ENCODE measurements around the gene MPC1L.

Gene MPC1L

DNA sequence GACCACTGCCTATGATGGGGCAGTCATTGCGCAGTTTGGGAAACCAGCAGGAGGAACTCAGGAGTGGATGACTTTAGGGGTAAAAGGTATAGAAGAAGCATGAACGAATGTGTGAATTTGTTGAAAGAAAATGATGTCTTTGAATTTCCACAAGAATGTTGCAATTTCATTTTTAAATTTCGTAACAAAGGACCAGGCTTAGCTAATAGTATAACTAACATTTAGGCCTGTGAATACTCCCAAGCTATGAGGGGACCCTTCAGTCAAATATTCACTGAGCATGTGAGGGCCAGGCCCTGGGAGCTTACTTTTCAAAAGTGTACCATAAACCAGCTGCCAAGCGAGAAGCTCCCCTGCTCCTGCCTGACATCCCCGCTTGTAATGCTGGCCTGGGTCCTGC lies 5.3 kb downstream of the MPC1L start:
- no peak for DNase-seq (ENCODE audit: low read depth, low spot score)

DNA sequence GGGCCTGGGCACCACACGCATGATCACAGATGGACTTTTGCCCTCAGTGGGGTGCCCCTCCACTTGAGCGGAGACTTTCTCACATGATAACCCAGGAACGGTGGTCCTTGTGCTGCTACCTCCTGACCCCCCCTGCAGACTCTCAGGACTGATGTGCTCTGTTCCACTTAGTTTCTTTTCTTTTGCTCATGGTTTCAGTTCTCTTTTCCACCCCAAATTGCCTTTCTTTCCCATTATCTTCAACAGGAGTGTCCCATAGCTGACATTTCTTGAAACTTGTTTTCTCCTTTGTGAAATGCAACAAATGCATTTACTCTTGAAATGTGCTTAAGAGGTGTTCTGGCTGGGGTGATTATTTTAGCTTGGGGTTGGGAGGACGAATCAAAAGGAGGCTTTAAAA lies 9.0 kb downstream of the MPC1L start:
- DNase-seq (ENCODE audit: low read depth, low spot score), result no peak

DNA sequence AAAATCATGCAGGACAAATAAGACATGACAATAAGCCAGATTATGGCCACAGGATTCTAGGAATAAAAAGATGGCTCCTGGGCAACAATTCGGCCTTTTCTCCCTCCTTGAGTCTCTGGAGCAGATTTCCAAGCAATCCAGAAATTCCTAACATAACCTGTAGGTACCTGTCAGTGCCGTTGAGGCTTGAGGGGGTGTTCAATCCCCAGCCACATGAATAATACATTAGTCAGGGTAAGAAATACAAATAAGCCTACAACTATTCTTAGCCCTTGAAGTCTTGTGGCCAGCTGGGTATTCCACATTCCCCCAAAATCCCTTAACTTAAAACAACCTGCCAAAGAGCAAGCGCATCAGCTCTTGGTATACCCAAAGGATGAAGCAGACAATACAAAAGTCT lies 14.5 kb downstream of the MPC1L start:
- DNase-seq (ENCODE audit: low read depth, low spot score), result no peak

GRCh38 chrX:40644176-40644575 lies 20.9 kb downstream of the MPC1L start:
- DNase-seq (ENCODE audit: low read depth, low spot score), result no peak

DNA sequence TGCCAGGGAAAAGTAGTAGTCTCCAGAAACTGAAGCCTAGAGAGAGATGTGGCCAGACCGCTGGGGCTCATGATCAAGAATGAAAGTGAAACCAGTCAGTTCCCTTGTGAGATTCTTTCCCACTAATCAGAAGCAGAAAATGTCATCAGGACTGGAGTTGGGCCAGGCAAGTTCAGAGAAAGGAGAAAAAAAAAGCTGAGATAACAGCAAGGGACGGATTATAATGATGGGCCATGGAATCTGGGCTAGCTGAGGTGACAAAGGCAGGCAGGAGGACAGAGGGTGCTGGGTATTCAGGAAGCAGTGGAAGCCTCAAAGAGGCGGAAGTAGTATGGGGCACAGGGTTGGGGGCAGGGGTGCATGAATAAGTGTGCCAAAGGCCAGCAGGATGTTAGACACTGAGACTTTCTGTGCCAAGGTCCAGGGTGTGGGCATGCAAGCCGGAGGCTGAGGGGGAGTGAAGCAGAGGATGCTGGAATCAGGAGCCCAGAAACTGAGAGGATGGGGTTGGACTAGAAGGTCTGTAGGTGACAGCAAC lies 21.7 kb downstream of the MPC1L start:
- no peak for DNase-seq (ENCODE audit: low read depth, low spot score)

GRCh38 chrX:40646489-40647306 lies 23.5 kb downstream of the MPC1L start:
- no peak for DNase-seq (ENCODE audit: low read depth, low spot score)

DNA sequence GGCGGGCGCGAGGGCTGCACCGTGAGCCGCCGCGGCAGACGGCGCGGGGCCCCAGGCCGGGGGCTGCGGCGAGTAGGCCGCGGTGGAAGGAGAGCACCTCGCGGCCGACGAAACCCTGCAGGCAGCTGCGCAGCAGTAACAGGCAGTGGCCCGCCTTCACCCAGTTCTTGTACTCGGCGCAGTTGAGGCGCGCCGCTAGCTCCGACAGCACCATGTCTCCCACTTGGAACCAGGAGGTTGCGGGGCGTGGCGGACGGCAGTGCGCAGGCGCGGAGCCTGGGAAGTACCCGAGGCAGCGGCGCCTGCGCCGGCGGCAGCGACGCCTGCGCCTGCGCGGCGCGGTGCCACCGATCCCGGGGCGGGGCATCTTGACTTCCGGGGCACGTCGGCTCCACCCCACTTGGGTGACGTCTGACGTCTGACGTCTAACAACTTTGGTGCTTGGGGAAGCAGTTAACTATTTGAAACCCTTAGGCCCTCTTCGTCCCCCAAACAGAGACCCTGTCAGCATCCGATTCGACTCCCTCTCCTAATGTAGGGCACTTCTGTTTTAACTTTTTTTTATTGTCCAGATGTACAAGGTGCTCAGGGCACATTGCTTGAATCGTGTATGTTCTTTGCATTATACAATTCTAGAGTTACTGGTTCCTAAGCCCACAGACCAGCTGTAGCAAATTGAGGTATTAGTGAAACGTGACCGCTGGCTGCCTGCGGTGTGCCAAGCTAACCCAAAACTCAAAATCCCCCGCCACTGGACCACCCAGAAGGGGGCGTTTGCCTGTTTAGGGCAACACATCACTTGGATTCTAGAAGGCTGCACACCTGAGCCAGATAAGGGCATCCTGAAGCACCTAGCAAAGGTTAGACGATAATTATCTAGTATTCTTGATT lies 24.3 kb downstream of the MPC1L start, which contains the start of gene CXorf38:
Gene CXorf38 (minus strand): TSS at position 255 of the 891 bp plus-strand sequence. CDS start 41 bp downstream, at position 214.
- DNase-seq (ENCODE audit: low read depth, low spot score), result peak; percentile 46

DNA sequence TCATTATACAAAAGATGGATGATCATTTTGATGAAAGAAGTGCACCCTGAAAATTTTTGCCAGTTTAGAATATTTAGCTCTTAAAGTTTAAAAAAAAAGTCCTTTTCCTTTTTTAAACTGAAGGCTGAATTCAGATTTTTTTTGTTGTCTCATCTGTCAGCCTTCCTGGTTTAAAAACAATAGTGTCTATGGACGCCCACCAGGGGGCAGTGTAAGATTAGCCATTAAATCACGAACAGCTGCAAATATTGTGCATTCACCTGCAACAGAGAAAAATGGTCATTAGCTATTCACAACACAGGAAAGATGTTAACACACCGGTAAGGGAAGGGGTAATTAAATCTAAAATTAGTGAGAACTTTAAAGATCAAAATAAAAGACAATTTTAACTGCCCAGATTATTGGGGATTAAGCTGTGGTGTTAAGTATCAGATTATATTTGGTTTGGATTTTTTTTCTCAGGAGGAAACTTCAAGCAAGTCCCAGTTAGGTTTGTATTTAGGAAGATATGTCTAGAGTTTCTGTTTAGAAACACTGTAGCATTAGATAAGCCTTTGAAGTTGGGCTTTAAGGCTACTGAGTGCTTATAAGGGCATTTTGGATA lies 28.5 kb downstream of the MPC1L start:
- no peak for DNase-seq (ENCODE audit: low read depth, low spot score)

DNA sequence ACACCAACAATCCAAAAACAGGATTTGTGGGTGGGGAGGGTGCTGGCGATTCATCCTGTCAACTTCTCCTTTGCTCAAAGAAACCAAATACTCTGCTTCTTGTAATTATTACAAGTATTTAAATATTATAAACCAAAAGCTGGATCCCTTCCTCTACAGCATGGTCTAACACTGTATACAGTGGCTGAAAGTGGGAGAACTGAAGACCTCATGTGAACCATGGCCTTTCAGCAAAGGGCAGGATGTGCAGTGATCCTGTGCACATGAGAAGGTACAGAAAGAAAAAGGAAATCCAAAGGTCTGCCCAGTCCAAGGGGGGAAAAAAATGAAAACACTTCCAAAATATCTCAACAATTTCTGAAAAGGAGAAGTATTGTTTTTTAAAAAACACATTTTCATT lies 29.4 kb downstream of the MPC1L start:
- DNase-seq (ENCODE audit: low read depth, low spot score), result no peak

DNA sequence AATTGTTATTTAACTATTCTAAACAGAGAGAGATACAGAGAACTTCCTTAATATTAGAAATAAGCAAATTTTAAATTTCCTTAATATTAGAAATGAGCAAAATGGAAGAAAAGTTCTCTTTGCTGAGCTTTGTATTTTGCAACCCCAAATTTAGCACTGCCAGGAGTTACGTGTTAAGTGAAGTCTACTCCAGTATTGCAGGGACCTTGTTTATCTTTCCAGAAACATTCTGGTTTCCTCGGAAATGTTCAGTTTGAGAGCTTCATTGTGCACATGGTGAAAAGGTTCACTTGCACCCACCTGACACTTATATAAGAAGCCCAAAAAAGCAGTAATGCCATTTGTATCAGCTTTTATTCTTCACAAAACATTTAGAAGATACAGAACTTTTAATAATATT lies 30.3 kb downstream of the MPC1L start:
- DNase-seq (ENCODE audit: low read depth, low spot score), result no peak

GRCh38 chrX:40660381-40660780 lies 37.2 kb downstream of the MPC1L start:
- no peak for DNase-seq (ENCODE audit: low read depth, low spot score)

DNA sequence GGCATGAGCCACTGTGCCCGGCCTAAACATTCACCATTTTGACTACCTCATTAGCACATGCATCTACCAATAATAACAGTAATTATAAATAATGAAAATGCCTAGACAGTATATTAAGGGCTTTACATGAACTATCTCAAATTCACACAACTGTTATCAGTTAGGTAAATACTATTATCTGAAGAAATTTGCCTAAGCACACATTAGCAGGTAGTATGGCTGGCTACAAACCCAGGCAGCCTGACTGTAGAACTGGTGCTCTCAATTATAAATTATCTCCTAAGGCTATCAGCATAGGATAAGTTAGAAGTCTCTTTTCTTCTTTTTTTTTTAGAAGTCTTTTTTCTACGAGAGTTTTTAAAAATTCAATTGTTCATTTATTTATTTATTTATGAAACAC lies 38.3 kb downstream of the MPC1L start:
- DNase-seq (ENCODE audit: low read depth, low spot score), result no peak

- no peak for DNase-seq (ENCODE audit: low read depth, low spot score)
Measured at GRCh38 chrX:40663078-40663740, 40.0 kb downstream of the MPC1L start.

DNA sequence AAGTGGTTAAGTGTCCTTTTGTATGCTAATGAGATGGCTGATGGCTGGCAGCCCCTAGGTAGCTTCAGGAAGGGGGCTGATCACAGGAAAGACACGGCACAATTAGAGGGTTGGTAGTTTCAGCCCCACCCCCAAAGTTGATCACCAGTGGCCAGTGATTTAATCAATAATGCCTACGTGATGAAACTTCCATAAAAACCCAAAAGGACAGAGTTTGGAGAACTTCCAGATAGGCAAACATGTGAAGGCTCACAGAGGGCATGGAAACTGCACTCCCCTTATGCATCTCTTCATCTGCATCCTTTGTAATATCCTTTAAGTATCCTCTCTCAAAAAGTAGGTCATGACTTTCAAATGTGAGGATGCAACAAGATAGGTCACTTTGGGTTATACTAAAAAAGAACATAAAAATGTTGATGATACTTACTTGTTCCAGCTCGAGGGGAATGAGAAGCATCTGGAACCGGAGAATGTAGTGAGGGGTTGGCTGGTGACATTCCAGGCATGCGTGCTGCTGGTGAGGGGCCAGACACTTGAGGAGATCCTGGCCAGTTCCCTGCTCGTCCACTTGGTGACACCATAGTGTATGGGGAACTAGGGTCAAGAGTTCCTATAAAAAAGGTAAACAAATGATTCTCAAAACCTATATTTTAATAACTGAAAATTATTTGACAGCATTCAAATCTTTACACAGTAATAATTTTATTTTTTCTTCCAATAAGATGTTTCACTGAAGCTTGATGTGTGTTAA lies 40.8 kb downstream of the MPC1L start:
- DNase-seq (ENCODE audit: low read depth, low spot score), result no peak

DNA sequence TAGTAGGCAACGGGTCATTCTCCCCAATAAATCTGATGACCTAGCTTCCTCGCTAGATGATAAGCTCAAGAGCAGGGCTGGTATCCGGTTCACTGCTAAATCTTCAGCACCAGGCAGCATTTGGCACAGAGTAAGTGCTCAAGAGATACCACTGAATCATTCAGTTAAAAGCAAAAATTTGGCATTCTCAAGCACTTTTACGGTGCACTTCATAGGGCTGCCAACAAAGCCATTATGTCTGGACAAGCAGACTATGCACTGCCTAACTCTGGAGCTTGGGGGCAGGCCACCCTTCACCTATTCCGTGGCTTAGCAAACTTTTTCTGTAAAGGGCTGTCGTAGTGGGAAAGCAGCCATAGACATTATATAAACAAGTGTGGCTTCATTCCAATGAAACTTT lies 47.9 kb downstream of the MPC1L start:
- DNase-seq (ENCODE audit: low read depth, low spot score), result no peak

All from brain pericyte (primary cell).